HepG2 (cell line): ENCODE measurements around the gene ODAD4. TPM values are rescaled to one million over a fixed set of nuclear protein-coding genes. Genes with fewer than 3 reads are reported as not detected.

Experiments
- CREBL2 ChIP-seq: sonication (generic); formaldehyde crosslinking; IDR thresholded peaks from 2 replicates; pipeline ENCODE4 v1.8.1; 2023; ENCODE audit warnings: missing genetic modification reagents, mild to moderate bottlenecking, borderline replicate concordance
- ETS1 ChIP-seq: sonication (generic); formaldehyde crosslinking; IDR thresholded peaks from 2 replicates; pipeline ENCODE4 v1.4.0; 2020; ENCODE audit warnings: missing genetic modification reagents
- HDAC2 ChIP-seq: sonication (generic); formaldehyde crosslinking; IDR thresholded peaks from 2 replicates; pipeline ENCODE4 v1.4.0; 2020; ENCODE audit warnings: missing genetic modification reagents
- HOMEZ ChIP-seq: IDR thresholded peaks from 2 replicates; pipeline ENCODE4 v1.6.1; 2016; ENCODE audit warnings: low read depth
- KDM3A ChIP-seq: IDR thresholded peaks from 2 replicates; pipeline ENCODE4 v1.6.1; 2018; ENCODE audit warnings: low read depth, missing compliant biosample characterization
- NCOA5 ChIP-seq: sonication (generic); formaldehyde crosslinking; IDR thresholded peaks from 2 replicates; pipeline ENCODE4 v1.4.0; 2020; ENCODE audit warnings: missing genetic modification reagents
- NRL ChIP-seq: sonication (generic); formaldehyde crosslinking; IDR thresholded peaks from 2 replicates; pipeline ENCODE4 v1.5.0; 2020; ENCODE audit warnings: missing genetic modification reagents, mild to moderate bottlenecking, moderate library complexity, borderline replicate concordance
- RELA ChIP-seq: sonication (generic); formaldehyde crosslinking; IDR thresholded peaks from 2 replicates; pipeline ENCODE4 v1.4.0; 2020; ENCODE audit warnings: missing genetic modification reagents
- SIN3B ChIP-seq: fragments of 150-350 bp; IDR thresholded peaks from 2 replicates; pipeline ENCODE4 v1.6.1; 2014; ENCODE audit warnings: low read length
- SRSF4 ChIP-seq: fragments of 200-400 bp; formaldehyde crosslinking; IDR thresholded peaks from one replicate; pipeline ENCODE4 v1.6.1; 2018; ENCODE audit warnings: mild to moderate bottlenecking, low read depth, low read length, moderate library complexity; ENCODE audit not compliant: poor library complexity, severe bottlenecking
- UBTF ChIP-seq: sonication (generic); formaldehyde crosslinking; IDR thresholded peaks from 2 replicates; pipeline ENCODE4 v1.4.0; 2020; ENCODE audit warnings: mild to moderate bottlenecking, missing genetic modification reagents
- ZBTB37 ChIP-seq: sonication (generic); formaldehyde crosslinking; IDR thresholded peaks from 2 replicates; pipeline ENCODE4 v1.4.0; 2020; ENCODE audit warnings: mild to moderate bottlenecking, missing genetic modification reagents
- ZNF280B ChIP-seq: sonication (generic); formaldehyde crosslinking; IDR thresholded peaks from 2 replicates; pipeline ENCODE4 v1.5.0; 2020; ENCODE audit warnings: missing genetic modification reagents, mild to moderate bottlenecking, borderline replicate concordance
- ZNF296 ChIP-seq: sonication (generic); formaldehyde crosslinking; conservative IDR thresholded peaks from 2 replicates; pipeline ENCODE4 v1.5.0; 2020; ENCODE audit warnings: mild to moderate bottlenecking, missing genetic modification reagents
- ZNF598 ChIP-seq: sonication (generic); formaldehyde crosslinking; IDR thresholded peaks from 2 replicates; pipeline ENCODE4 v1.5.1; 2020; ENCODE audit warnings: mild to moderate bottlenecking, missing genetic modification reagents, borderline replicate concordance
- ZNF670 ChIP-seq: sonication (generic); formaldehyde crosslinking; IDR thresholded peaks from 2 replicates; pipeline ENCODE4 v1.8.0; 2022; ENCODE audit warnings: mild to moderate bottlenecking, missing genetic modification reagents, borderline replicate concordance
- ZNF747 ChIP-seq: sonication (generic); formaldehyde crosslinking; IDR thresholded peaks from 2 replicates; pipeline ENCODE4 v1.8.1; 2023; ENCODE audit warnings: missing genetic modification reagents, mild to moderate bottlenecking, borderline replicate concordance
- ZSCAN31 ChIP-seq: sonication (generic); formaldehyde crosslinking; IDR thresholded peaks from 2 replicates; pipeline ENCODE4 v1.5.0; 2020; ENCODE audit warnings: low read depth, mild to moderate bottlenecking, missing genetic modification reagents
- polyA plus RNA-seq, 8 experiments: library from polyadenylated mRNA; depleted of rRNA in 3 of 8; stranded (reverse) in 7 of 8; unstranded in 1 of 8; fragments of >200 nt; fragmentation: Illumina TruSeq in 4 of 8; extraction: Trizol in 4 of 8; gene quantifications; 2 replicates each; pipeline versions ENCODE4 v1.2.1 to v1.2.3, GENCODE V29; 2011 to 2016; ENCODE audit warnings: low read depth in 4 of 8, missing spikeins in 1 of 8, mixed read lengths in 1 of 8; ENCODE audit not compliant: insufficient read depth in 1 of 8
- total RNA-seq, 5 experiments: library from RNA; depleted of rRNA; stranded (reverse); fragments of >200 nt; fragmentation: Illumina TruSeq; extraction: Trizol; gene quantifications; 2 replicates each; pipeline ENCODE4 v1.2.3, GENCODE V29; 2016; ENCODE audit warnings: low read depth in 1 of 5

ODAD4 gene
- total and polyA plus RNA-seq, 2 of the 13 experiments (the other 11 are each of a cell fraction or from before 2014, with no cell fraction given) = 0.48 to 0.53 TPM

- peak; percentile 58; the same call in 1 of the 2 replicates for TF ChIP-seq UBTF (CRISPR knock-in tag)
- TF ChIP-seq ZNF296 (CRISPR knock-in tag) = no peak
- TF ChIP-seq ZNF280B (CRISPR knock-in tag) = peak; percentile 90
- TF ChIP-seq NRL (CRISPR knock-in tag) = no peak; the same call in 1 of the 2 replicates
- no peak for TF ChIP-seq NCOA5 (CRISPR knock-in tag)
- TF ChIP-seq SRSF4 = no peak
- no peak for TF ChIP-seq ETS1 (CRISPR knock-in tag)
- TF ChIP-seq HOMEZ (CRISPR knock-in tag) = peak; percentile 60
- TF ChIP-seq ZNF670 = no peak
- no peak for TF ChIP-seq ZBTB37
- TF ChIP-seq ZNF747 (CRISPR knock-in tag) = peak; percentile 51; the same call in 1 of the 2 replicates
- TF ChIP-seq SIN3B = no peak
- no peak for TF ChIP-seq RELA
- TF ChIP-seq ZNF598 (CRISPR knock-in tag) = peak; percentile 79; the same call in 1 of the 2 replicates
- TF ChIP-seq ZSCAN31 (CRISPR knock-in tag) = peak; percentile 87
- TF ChIP-seq HDAC2 (CRISPR knock-in tag) = peak; percentile 93
- TF ChIP-seq CREBL2 (CRISPR knock-in tag) = no peak
- TF ChIP-seq KDM3A (CRISPR knock-in tag) = peak; percentile 82
Measured at GRCh38 chr17:41907633-41908539, 22.5 kb upstream of the ODAD4 start (continued).
